Heart left ventricle (tissue), 13 donors: ENCODE measurements around the gene GOT1.

Source experiments
- CTCF ChIP-seq, 12 donors: fragments of 200-600 bp; sonication (generic) in 4 of 12; IDR thresholded peaks; one replicate each; pipeline versions ENCODE4 v1.5.0 to v1.8.0; 2018 to 2022; ENCODE audit warnings: antibody characterized with exemption in 12 of 12, mild to moderate bottlenecking in 5 of 12
- POLR2A ChIP-seq, 2 donors: fragments of 450-650 bp; IDR thresholded peaks; one replicate each; pipeline ENCODE4 v1.6.1; 2017; ENCODE audit warnings: antibody characterized with exemption in 2 of 2, mild to moderate bottlenecking in 2 of 2, moderate library complexity in 2 of 2
- donor health status: ischemic (EF 13 %, LVEDD 7.1; RV severe dilation, severe dysfunction).
- donor health status: DM: no; HTN: yes; CAD: no.
- donor health status: DM: no; HTN: no; CAD: no.
- donor health status: ischemic (EF 25% LVEDD 6.9; RV normal size, moderate dysfunction).
- donor health status: ischemic (EF 25% LVEDD 5.7; RV mildly dilated, moderate dysfunction).
- donor health status: ischemic (EF 35%, LVEDD 5.7; RV mildly dilated, moderate dysfunction).
- donor health status: nonischemic (EF 11% LVEDD 7.7; RV severe dilation, severe dysfunction).
- donor health status: DM: yes; HTN: yes; CAD: no.
- donor health status: PGD.
- donor health status: ischemic (EF 29% LVEDD 5.4; RV normal size, mild dysfunction).
- donor health status: nonischemic (EF 23%, LVEDD 6.1; RV moderate dilation, normal function).

GRCh38 chr10:99435986-99436638, 5.7 kb upstream of the GOT1 start:
- TF ChIP-seq CTCF (IDR thresholded peaks at IDR 0.05) (peak; percentile 36 to 69 (median 54)), POLR2A (IDR thresholded peaks at IDR 0.05) (no peak)
